HG03066 (cell line): ENCODE data around the gene KIF23.

Source experiments
- ATAC-seq: cut with Tn5 transposase; IDR thresholded peaks from one replicate; pipeline ENCODE4 v1.9.1; 2021; ENCODE audit warnings: low read depth; ENCODE audit not compliant: unreplicated experiment

KIF23 gene

GRCh38 chr15:69486481-69487110 lies 72.4 kb downstream of the KIF23 start:
- ATAC-seq: no peak

GRCh38 chr15:69489073-69489571 lies 75.0 kb downstream of the KIF23 start:
- no peak for ATAC-seq

GRCh38 chr15:69490356-69491037 lies 76.3 kb downstream of the KIF23 start:
- ATAC-seq: no peak

- no peak for ATAC-seq
Observed at GRCh38 chr15:69491038-69491505, 76.9 kb downstream of the KIF23 start.

- no peak for ATAC-seq
Observed at GRCh38 chr15:69493406-69493805, 79.3 kb downstream of the KIF23 start.

- ATAC-seq: no peak
Observed at GRCh38 chr15:69496001-69496400, 81.9 kb downstream of the KIF23 start.

GRCh38 chr15:69497076-69497475 lies 82.9 kb downstream of the KIF23 start:
- no peak for ATAC-seq

GRCh38 chr15:69497667-69498066 lies 83.5 kb downstream of the KIF23 start:
- no peak for ATAC-seq
